Measurements from ENCODE around the gene SLC25A13.
A peak's percentile ranks its signal among the peaks of the same experiment; 100 is the strongest.

Gene SLC25A13

DNA sequence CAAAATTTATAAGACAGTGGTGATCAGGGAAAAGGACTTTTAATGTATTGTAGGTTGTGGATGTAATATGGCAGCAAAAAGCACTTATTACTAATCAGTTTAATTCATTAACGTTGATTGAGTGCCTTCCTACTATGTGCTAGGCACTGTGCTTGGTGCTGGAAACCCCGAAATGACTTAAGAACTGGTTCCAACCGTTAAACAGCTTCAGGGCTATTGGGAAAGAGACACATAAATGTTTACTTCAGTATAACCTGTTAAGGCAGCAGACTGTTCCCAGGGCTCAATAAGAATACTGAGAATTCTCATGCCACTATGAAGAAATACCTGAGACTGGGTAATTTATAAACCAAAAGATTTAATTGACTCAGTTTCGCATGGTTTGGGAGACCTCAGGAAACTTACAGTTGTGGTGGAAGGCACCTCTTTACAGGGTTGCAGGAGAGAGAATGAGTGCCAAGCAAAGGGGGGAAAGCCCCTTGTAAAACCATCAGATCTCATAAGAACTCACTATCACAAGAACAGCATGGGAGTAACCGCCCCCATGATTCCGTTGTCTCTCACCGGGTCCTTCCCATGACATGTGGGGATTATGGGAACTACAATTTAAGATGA is 1.1 kb upstream of the SLC25A13 start:
- FAIRE-seq: no peak

GRCh38 chr7:96322373-96322695 is 436 bp upstream of the SLC25A13 start:
- FAIRE-seq: no peak

DNA sequence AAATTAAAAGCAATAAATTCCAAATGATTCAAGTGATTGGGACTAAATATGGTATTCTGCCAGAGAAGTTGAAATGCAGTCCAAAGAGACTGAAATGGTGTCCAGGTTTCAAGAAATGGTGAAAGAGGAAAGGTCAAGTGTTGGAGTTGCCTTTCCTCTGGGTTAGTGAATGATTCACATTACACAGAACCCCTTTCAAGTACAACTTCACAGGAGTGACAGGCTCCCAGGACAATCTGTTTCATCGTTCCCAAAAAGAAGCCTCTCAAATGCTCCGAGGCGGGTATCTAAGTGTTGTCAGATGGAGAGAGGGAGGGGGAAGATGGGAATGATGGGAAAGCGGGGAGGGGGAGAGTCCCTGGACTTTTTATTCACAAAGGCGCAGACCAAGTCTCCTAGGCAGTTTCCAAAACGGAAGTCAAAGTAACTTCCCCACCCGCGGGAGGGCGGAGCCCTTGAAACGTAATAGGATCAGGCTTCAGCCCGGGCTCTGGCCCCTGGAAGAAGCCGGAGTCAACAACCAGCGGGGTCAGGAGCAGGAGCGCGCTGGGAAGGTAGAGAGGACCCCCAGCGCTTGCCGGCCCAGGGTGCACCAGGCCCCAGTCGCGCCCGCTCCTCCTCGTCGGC is 754 bp downstream of the SLC25A13 start:
- FAIRE-seq: peak; percentile 68

DNA sequence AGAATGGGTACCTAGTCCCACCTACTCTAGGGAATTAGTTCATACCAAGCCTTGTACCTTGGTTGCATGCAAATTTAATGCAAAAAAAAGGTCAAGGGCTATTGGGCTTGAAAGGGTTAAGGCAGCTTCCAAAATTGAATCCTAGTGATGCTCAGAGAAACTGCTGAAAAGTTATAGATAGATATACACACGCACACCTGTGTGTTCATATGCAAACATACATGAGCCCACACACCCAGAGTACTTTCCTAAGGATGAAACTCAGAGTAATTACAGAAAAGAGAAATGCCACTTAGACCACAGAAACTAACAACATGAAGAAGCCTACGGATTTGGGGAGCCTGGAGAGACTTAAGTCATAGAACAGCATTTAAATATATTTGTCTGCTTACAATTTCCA is 1.5 kb downstream of the SLC25A13 start:
- no peak for FAIRE-seq

GRCh38 chr7:96319439-96319838 is 2.5 kb downstream of the SLC25A13 start:
- FAIRE-seq: no peak

- FAIRE-seq: no peak
Measured at GRCh38 chr7:96316949-96317348, 4.9 kb downstream of the SLC25A13 start.

- no peak for FAIRE-seq
Measured at GRCh38 chr7:96315125-96315512, 6.8 kb downstream of the SLC25A13 start.

DNA sequence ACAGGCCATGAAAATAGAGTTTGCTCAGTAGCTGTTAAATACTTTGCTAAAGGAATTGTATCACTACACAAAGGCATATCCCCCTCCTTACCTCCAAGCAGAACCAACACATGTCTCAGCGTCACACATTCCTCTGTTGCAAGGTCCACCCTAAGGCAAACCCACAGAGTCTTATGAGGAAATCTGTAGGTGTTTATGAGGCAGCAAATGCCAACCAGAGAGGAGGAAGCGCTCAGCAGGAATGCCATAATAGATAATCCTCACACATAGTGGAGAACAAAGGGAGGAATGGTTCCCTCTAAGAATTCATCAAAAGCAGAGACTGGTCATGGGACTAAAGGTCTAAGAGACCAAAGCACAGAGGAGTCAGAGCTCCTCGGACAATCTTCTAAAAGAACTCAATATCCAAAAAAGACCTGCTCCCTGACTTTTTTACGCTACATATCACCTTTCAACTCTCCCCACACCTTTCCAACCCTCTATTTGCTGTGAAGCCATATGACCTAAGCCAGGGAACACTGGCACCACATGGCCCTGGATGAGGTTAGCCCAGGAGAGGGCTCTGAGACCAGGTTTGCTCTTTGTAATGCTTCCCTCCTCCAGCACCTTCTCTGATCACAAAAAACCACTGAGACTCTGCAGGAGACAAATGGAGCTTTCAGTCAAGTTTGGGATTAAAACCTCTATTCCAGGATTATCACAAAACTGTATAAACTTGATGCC is 7.3 kb downstream of the SLC25A13 start:
- no peak for FAIRE-seq

DNA sequence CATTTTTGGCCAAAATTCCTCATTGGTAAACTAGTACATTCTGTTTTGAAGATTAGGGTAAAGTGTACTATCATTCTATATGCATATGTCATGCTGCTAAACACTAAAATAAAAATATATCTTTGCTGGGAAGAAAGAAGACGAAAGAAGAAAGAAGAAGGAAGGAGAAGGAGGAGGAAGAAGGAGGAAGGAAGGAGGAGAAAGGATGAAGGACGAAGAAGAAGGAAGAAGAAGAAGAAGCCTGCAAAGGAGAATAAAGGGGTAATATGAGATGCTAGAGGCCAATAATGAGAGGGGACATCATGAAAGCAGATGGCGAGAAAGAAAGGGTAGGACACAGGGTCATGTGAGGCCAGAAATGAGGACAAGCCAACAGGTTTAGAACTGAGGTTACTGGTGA is 8.0 kb downstream of the SLC25A13 start:
- FAIRE-seq: no peak

DNA sequence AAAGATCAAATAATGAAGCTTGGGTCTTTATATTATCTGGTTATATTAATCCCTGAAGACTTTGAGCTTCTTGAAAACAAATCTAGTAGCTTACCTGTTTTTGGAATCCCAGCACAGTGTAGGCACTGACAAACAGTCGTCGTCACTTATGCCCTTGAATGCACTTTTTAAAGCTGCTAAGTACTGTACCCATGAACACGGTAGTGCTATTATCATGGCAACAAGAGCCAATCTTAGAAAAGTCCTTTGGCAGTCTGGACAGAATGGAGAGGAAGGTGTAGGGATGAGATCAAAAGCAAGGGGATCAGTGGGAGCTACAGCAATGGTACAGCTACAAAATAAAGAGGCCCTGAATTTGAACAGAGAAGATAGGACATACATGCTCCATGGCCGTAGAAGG is 9.4 kb downstream of the SLC25A13 start:
- no peak for FAIRE-seq

DNA sequence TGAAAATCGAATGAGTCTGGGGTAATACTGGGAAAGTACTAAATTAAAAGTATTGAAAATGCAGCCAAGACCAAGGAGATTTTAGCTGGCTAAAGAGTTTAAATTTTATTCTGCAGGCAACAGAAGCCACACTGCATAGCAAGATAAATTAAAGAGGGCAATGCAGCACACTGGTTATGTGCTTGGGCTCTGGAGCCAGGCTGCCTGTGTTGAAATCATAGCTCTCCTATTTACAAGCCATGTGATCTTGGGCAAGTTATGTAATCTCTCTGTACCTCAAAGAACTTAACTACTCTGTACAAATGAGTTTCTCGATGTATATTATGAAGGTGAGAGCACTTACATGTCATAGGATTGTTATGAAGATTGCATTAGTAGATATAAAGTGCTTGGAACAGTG is 9.9 kb downstream of the SLC25A13 start:
- FAIRE-seq: no peak

DNA sequence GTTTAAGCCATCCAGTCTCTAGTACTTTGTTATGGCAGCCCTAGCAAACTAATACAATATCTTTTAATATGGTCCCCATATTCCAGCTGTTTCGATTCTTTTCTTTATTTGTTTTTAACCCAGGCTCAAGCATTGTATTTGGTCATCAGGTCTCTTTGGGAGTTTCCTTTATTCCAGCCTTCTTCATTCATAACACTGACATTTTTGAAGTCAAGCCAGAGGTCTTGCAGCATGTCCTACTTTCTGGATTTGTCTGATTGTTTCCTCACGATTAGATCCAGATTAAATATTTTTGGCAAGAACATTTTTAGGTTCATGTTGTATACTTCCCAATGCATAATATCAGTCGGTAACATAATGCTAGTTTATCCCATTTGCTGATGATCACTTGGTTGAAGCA is 11.8 kb downstream of the SLC25A13 start:
- no peak for FAIRE-seq

DNA sequence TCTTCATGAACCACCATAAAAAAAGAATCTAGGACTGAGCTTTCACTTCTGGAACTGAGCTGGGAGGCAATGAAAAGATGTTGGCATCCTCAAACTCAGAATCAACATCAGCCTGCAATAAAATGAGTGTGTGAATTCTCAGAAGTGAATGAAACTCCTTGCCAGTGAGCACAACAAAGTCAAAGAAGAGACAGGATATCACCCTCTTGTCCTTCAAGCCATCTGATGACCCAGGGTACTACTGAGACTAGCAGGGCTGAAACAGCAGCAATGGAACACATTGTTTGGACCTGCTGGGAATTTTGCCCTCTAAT is 13.0 kb downstream of the SLC25A13 start:
- no peak for FAIRE-seq

- no peak for FAIRE-seq
Measured at GRCh38 chr7:96308253-96308949, 13.5 kb downstream of the SLC25A13 start.

GRCh38 chr7:96306385-96307125 is 15.3 kb downstream of the SLC25A13 start:
- no peak for FAIRE-seq

- FAIRE-seq: no peak
Measured at GRCh38 chr7:96305915-96306314, 16.0 kb downstream of the SLC25A13 start.

DNA sequence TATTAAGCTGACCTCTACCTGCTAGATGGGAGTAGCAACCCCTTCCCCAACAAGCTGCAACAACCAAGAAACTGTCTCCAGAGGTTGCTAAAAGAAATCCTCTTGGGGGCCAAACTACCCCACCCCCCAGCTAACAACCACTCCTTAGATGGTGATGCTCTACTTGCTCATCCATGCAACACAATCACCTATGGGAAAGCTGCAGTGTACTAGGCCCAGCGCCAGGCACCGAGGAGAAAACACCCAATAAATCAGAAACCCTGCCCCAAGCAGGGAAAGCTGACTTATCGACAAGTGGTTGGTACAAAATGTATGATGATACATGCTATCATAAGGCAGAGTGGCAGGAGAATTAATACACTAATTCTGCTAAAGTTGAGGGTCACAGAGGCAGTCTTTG is 17.3 kb downstream of the SLC25A13 start:
- no peak for FAIRE-seq

- FAIRE-seq: no peak
Measured at GRCh38 chr7:96303686-96304443, 18.0 kb downstream of the SLC25A13 start.

- FAIRE-seq: no peak
Measured at GRCh38 chr7:96303105-96303685, 18.7 kb downstream of the SLC25A13 start.

DNA sequence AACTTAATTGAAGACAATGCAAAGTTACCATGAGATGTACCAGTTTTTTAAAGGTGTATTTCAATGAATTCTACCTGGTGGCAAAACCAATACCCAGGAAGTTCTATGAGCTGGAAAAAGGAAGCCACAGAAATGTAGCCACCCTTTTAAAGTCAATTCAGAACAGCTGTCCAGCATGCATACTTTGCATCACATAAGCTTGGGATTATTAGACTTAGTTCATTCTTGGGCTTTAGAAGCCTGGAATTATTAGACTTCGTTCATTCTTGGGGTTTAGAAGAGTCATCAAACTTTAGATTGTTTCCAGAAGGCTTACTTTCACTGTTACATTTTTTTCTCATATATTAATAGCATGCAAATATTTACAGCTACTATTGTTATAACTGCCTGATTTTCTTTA is 20.9 kb downstream of the SLC25A13 start:
- FAIRE-seq: no peak

DNA sequence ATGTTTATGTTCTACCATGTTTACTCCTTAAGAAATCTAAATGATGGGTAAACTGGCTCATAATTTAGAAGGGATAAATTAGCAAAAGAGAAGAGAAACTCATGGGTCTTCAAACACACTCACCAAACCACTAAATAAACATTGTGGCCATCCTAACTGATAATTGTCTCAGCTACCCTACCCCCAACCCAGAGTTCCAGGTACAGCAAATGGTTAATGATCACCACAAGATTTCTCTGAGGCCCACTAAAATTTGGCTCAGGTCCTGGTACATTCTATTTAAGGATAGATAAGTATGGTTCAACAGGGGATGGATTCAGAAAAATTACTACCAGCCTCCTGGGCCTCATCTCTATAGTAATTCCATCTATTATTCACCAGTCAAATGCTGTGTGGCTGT is 21.4 kb downstream of the SLC25A13 start:
- no peak for FAIRE-seq

DNA sequence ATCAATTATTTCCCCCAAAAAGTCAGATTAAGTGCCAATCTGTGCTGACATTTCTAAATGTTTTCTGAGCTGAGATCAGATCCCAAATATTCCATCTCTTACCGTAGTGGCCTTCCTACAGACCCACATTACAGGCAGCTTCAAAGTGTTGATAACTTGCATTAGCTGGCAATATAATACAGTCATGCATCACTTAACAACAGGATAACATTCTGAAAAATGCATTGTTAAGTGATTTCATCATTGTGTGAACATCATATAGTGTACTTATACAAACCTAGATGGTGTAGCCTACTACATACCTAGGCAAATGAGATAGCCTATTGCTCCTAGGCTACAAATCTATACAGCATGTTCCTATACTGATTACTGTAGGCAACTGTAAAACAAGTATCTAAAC is 22.4 kb downstream of the SLC25A13 start:
- no peak for FAIRE-seq

All from A204.1 (cell line).